NCI-H460 (cell line): ENCODE data around the gene PPTC7. TPM values are rescaled to one million over a fixed set of nuclear protein-coding genes. Genes with fewer than 3 reads are reported as not detected.
"Not testable (repeated sequence)": the region's sequence is repeated elsewhere in the genome, so short reads cannot be mapped to it uniquely, and the experiment has no call there.

ENCODE experiments used
- DNase-seq: peaks from one replicate; pipeline ENCODE4 v3.0.0-alpha.2; 2016; ENCODE audit warnings: low read depth; ENCODE audit errors: extremely low read depth
- total RNA-seq: library from RNA; depleted of rRNA; stranded (reverse); fragments of >200 nt; shearing (Covaris generic); gene quantifications from 2 replicates; pipeline ENCODE4 v1.2.3, GENCODE V29; 2014

Gene PPTC7
- total RNA-seq, 1 experiment from 2014 or later: 13.6 TPM

GRCh38 chr12:110538869-110539622 lies 44.1 kb downstream of the PPTC7 start:
- DNase-seq: no peak

GRCh38 chr12:110537605-110538409 lies 45.3 kb downstream of the PPTC7 start:
- no peak for DNase-seq

GRCh38 chr12:110536834-110537604 lies 46.1 kb downstream of the PPTC7 start:
- DNase-seq: no peak

- no peak for DNase-seq
Observed at GRCh38 chr12:110534811-110535210, 48.3 kb downstream of the PPTC7 start.

GRCh38 chr12:110533607-110534006 lies 49.5 kb downstream of the PPTC7 start:
- DNase-seq: no peak

- DNase-seq: no peak
Observed at GRCh38 chr12:110532644-110533043, 50.5 kb downstream of the PPTC7 start.

GRCh38 chr12:110531741-110532333 lies 51.3 kb downstream of the PPTC7 start:
- DNase-seq: no peak

- DNase-seq: no peak
Observed at GRCh38 chr12:110530511-110530910, 52.6 kb downstream of the PPTC7 start.

GRCh38 chr12:110528277-110528839 lies 54.8 kb downstream of the PPTC7 start:
- no peak for DNase-seq

GRCh38 chr12:110520876-110521712 lies 62.0 kb downstream of the PPTC7 start:
- DNase-seq: not testable (repeated sequence)

- DNase-seq: not testable (repeated sequence)
Observed at GRCh38 chr12:110518014-110518413, 65.1 kb downstream of the PPTC7 start.

- DNase-seq: no peak
Observed at GRCh38 chr12:110516995-110517394, 66.1 kb downstream of the PPTC7 start.

GRCh38 chr12:110514363-110514762 lies 68.8 kb downstream of the PPTC7 start:
- no peak for DNase-seq

GRCh38 chr12:110513842-110514241 lies 69.3 kb downstream of the PPTC7 start:
- DNase-seq: no peak

- no peak for DNase-seq
Observed at GRCh38 chr12:110508071-110508586, 75.0 kb downstream of the PPTC7 start.

GRCh38 chr12:110505332-110505731 lies 77.8 kb downstream of the PPTC7 start:
- no peak for DNase-seq

- no peak for DNase-seq
Observed at GRCh38 chr12:110503432-110503831, 79.7 kb downstream of the PPTC7 start.

- peak; percentile 98 for DNase-seq
Observed at GRCh38 chr12:110501752-110502738, 81.1 kb downstream of the PPTC7 start, which contains the start of the genes RAD9B and VPS29. Gene RAD9B, plus strand, starts transcription at chr12:110502331. Its CDS starts 7 bp downstream, at chr12:110502338. Gene VPS29, minus strand, starts transcription at chr12:110502111. Its CDS starts 60 bp downstream, at chr12:110502051.
